HepG2 (cell line): Measurements from ENCODE around the gene KDM6B. TPM values are rescaled to one million over a fixed set of nuclear protein-coding genes. Genes with fewer than 3 reads are reported as not detected.
A peak's percentile ranks its signal among the peaks of the same experiment; 100 is the strongest.

ENCODE experiments used
- ATAC-seq: fragments of 200-7000 bp; cut with Tn5 transposase; 3 replicates; pipeline ENCODE4 v1.9.1; 2020; ENCODE audit warnings: mild to moderate bottlenecking, moderate library complexity
- BruUV-seq: library from RNA; stranded (reverse); fragments of 400-500 nt; replicated peaks from 2 replicates; lab custom pipeline; 2021; lab: Mats Ljungman, UMichigan
- CTCF ChIA-PET: fragments of 300-600 bp; formaldehyde crosslinking; extraction: SDS; loops from one replicate; lab custom pipeline; 2021; ENCODE audit warnings: low total read pairs, inconsistent platforms, low intra/inter-chr PET ratio; lab: Yijun Ruan, JAX
- POLR2A ChIA-PET: fragments of 350-600 bp; sonication (Branson Sonifier 250); formaldehyde crosslinking; loops from one replicate; lab custom pipeline; 2020; ENCODE audit warnings: antibody characterized with exemption, inconsistent platforms; lab: Yijun Ruan, JAX
- DNase-seq: peaks from one replicate; pipeline ENCODE4 v3.0.0-alpha.2; 2015; ENCODE audit warnings: low spot score
- FAIRE-seq: peaks from 3 replicates; lab custom pipeline; 2011; peaks lifted over from hg19 to GRCh38; lab: Jason Lieb, UNC
- H2AFZ ChIP-seq: one replicate; pipeline ENCODE4 v1.6.1; 2011; ENCODE audit warnings: low read length, inconsistent platforms
- H3K27ac ChIP-seq: fragments of 300-600 bp; 3 replicates; pipeline ENCODE4 v1.8.0; 2011; ENCODE audit warnings: mixed run types, mild to moderate bottlenecking, mixed read lengths, low read length, inconsistent platforms; ENCODE audit not compliant: insufficient read depth; ENCODE audit errors: extremely low read length
- H3K27me3 ChIP-seq, 2 experiments: fragments of 200-600 bp in 1 of 2; 2 replicates in 1 of 2; 3 replicates in 1 of 2; pipeline versions ENCODE4 v1.6.0 to v1.8.0; 2011; ENCODE audit warnings: low read length in 2 of 2, mild to moderate bottlenecking in 2 of 2, moderate library complexity in 2 of 2, inconsistent platforms in 1 of 2; ENCODE audit not compliant: insufficient read depth in 2 of 2, control insufficient read depth in 1 of 2
- H3K36me3 ChIP-seq, 2 experiments: fragments of 200-600 bp in 1 of 2; replicated peaks in 1 of 2; 2 replicates in 1 of 2; 3 replicates in 1 of 2; pipeline versions ENCODE4 v1.5.1 to v1.8.0; 2011; ENCODE audit warnings: low read length in 2 of 2, inconsistent platforms in 1 of 2; ENCODE audit not compliant: insufficient read depth in 2 of 2, control insufficient read depth in 1 of 2
- H3K4me1 ChIP-seq: 2 replicates; pipeline ENCODE4 v1.5.1; 2012; ENCODE audit warnings: low read length, inconsistent platforms; ENCODE audit not compliant: insufficient read depth
- H3K4me2 ChIP-seq: 2 replicates; pipeline ENCODE4 v1.6.0; 2011; ENCODE audit warnings: low read depth, low read length, inconsistent platforms
- H3K4me3 ChIP-seq, 3 experiments: fragments of 200-600 bp in 1 of 3; sonication (generic), shearing (Covaris generic) in 1 of 3; replicated peaks in 1 of 3; 2 replicates each; pipeline ENCODE4 v1.5.1; 2011 to 2016; ENCODE audit warnings: low read length in 3 of 3, inconsistent platforms in 2 of 3, low read depth in 2 of 3, mild to moderate bottlenecking in 2 of 3, control low read depth in 1 of 3, mixed read lengths in 1 of 3; ENCODE audit not compliant: insufficient read depth in 1 of 3
- H3K79me2 ChIP-seq: one replicate; pipeline ENCODE4 v1.6.1; 2011; ENCODE audit warnings: low read length, inconsistent platforms; ENCODE audit not compliant: insufficient read depth
- H3K9ac ChIP-seq: 2 replicates; pipeline ENCODE4 v1.6.0; 2011; ENCODE audit warnings: mild to moderate bottlenecking, low read depth, low read length, inconsistent platforms; ENCODE audit not compliant: insufficient read depth
- H3K9me3 ChIP-seq: 2 replicates; pipeline ENCODE4 v1.5.1; 2012; ENCODE audit warnings: mild to moderate bottlenecking, low read length
- H4K20me1 ChIP-seq: 2 replicates; pipeline ENCODE4 v1.6.0; 2011; ENCODE audit warnings: inconsistent platforms, mild to moderate bottlenecking, low read length, moderate library complexity; ENCODE audit not compliant: insufficient read depth
- AGO2 ChIP-seq: fragments of 200-400 bp; formaldehyde crosslinking; optimal IDR thresholded peaks from 2 replicates; pipeline ENCODE3; 2017; ENCODE audit warnings: mild to moderate bottlenecking, low read depth, low read length, moderate library complexity
- ATF3 ChIP-seq: sonication (generic); formaldehyde crosslinking; IDR thresholded peaks from 2 replicates; pipeline ENCODE4 v1.4.0; 2020; ENCODE audit warnings: missing genetic modification reagents
- CBX5 ChIP-seq: sonication (generic); formaldehyde crosslinking; IDR thresholded peaks from 2 replicates; pipeline ENCODE4 v1.4.0; 2020; ENCODE audit warnings: missing genetic modification reagents, borderline replicate concordance
- CTCF ChIP-seq: sonication (generic); formaldehyde crosslinking; IDR thresholded peaks from 2 replicates; pipeline ENCODE4 v1.5.0; 2020; ENCODE audit warnings: mild to moderate bottlenecking, missing genetic modification reagents, moderate library complexity
- EED ChIP-seq: sonication (generic); formaldehyde crosslinking; IDR thresholded peaks from 2 replicates; pipeline ENCODE4 v1.5.0; 2020; ENCODE audit warnings: mild to moderate bottlenecking, missing genetic modification reagents
- ETV5 ChIP-seq: IDR thresholded peaks from 2 replicates; pipeline ENCODE4 v1.6.1; 2018; ENCODE audit warnings: missing biosample characterization, missing genetic modification reagents, inconsistent platforms, borderline replicate concordance
- FOXA1 ChIP-seq, 2 experiments: fragments of 450-650 bp in 1 of 2; sonication (generic) in 1 of 2; formaldehyde crosslinking in 1 of 2; IDR thresholded peaks; 2 replicates each; pipeline versions ENCODE4 v1.4.0 to v1.6.1; 2016 to 2020; ENCODE audit warnings: missing genetic modification reagents in 1 of 2
- GATA4 ChIP-seq: sonication (generic); IDR thresholded peaks from 2 replicates; pipeline ENCODE4 v1.6.1; 2016; ENCODE audit warnings: antibody characterized with exemption, low read depth, borderline replicate concordance
- HOXA3 ChIP-seq: sonication (generic); formaldehyde crosslinking; IDR thresholded peaks from 2 replicates; pipeline ENCODE4 v1.5.0; 2020; ENCODE audit warnings: missing genetic modification reagents
- NKX3-1 ChIP-seq: sonication (generic); formaldehyde crosslinking; IDR thresholded peaks from 2 replicates; pipeline ENCODE4 v1.5.0; 2020; ENCODE audit warnings: missing genetic modification reagents
- SAP130 ChIP-seq: IDR thresholded peaks from 2 replicates; pipeline ENCODE4 v1.6.1; 2016; ENCODE audit warnings: low read depth
- SOX5 ChIP-seq: IDR thresholded peaks from 2 replicates; pipeline ENCODE4 v1.6.1; 2016; ENCODE audit warnings: borderline replicate concordance
- TARDBP ChIP-seq: sonication (generic); formaldehyde crosslinking; IDR thresholded peaks from 2 replicates; pipeline ENCODE4 v1.8.0; 2022; ENCODE audit warnings: mild to moderate bottlenecking, missing genetic modification reagents
- XRCC5 ChIP-seq: fragments of 200-400 bp; formaldehyde crosslinking; optimal IDR thresholded peaks from 2 replicates; pipeline ENCODE3; 2017; ENCODE audit warnings: mild to moderate bottlenecking, low read length
- ZBTB38 ChIP-seq: sonication (generic); formaldehyde crosslinking; IDR thresholded peaks from 2 replicates; pipeline ENCODE4 v1.5.1; 2020; ENCODE audit warnings: mild to moderate bottlenecking, missing genetic modification reagents
- ZFP91 ChIP-seq: sonication (generic); formaldehyde crosslinking; IDR thresholded peaks from 2 replicates; pipeline ENCODE4 v1.9.0; 2022; ENCODE audit warnings: missing genetic modification reagents, mild to moderate bottlenecking, borderline replicate concordance
- ZMYM4 ChIP-seq: sonication (generic); formaldehyde crosslinking; IDR thresholded peaks from 2 replicates; pipeline ENCODE4 v1.8.1; 2023; ENCODE audit warnings: mild to moderate bottlenecking, missing genetic modification reagents
- ZNF350 ChIP-seq: sonication (generic); formaldehyde crosslinking; IDR thresholded peaks from 2 replicates; pipeline ENCODE4 v1.4.0; 2020; ENCODE audit warnings: mild to moderate bottlenecking, low read depth, missing genetic modification reagents, borderline replicate concordance
- ZNF547 ChIP-seq: sonication (generic); formaldehyde crosslinking; IDR thresholded peaks from 2 replicates; pipeline ENCODE4 v1.5.1; 2020; ENCODE audit warnings: mild to moderate bottlenecking, missing genetic modification reagents
- ZSCAN21 ChIP-seq: sonication (generic); formaldehyde crosslinking; IDR thresholded peaks from 2 replicates; pipeline ENCODE4 v1.8.0; 2022; ENCODE audit warnings: mild to moderate bottlenecking, missing genetic modification reagents, moderate library complexity, borderline replicate concordance
- WGBS: methylation state at CpG from one replicate; pipeline ENCODE4 v1.1.6; 2017; ENCODE audit warnings: low lambda C conversion rate; 5-methylcytosine and 5-hydroxymethylcytosine counted together
- in situ Hi-C: cut with HindIII; loops from 2 replicates; pipeline ENCODE4 v1.10.0; 2017; ENCODE audit warnings: low pct_unique_long_range_greater_than_20kb; ENCODE audit not compliant: extremely low pct_ligation_motif_present
- intact Hi-C: fragments of 100-400 bp; cut with micrococcal nuclease; formaldehyde crosslinking; loops from one replicate; pipeline ENCODE4 v1.10.0; 2022; ENCODE audit not compliant: unreplicated experiment
- polyA plus RNA-seq, 8 experiments: library from polyadenylated mRNA; depleted of rRNA in 3 of 8; stranded (reverse) in 7 of 8; unstranded in 1 of 8; fragments of >200 nt; fragmentation: Illumina TruSeq in 4 of 8; extraction: Trizol in 4 of 8; gene quantifications; 2 replicates each; pipeline versions ENCODE4 v1.2.1 to v1.2.3, GENCODE V29; 2011 to 2016; ENCODE audit warnings: low read depth in 4 of 8, missing spikeins in 1 of 8, mixed read lengths in 1 of 8; ENCODE audit not compliant: insufficient read depth in 1 of 8
- total RNA-seq, 5 experiments: library from RNA; depleted of rRNA; stranded (reverse); fragments of >200 nt; fragmentation: Illumina TruSeq; extraction: Trizol; gene quantifications; 2 replicates each; pipeline ENCODE4 v1.2.3, GENCODE V29; 2016; ENCODE audit warnings: low read depth in 1 of 5

The KDM6B gene
- total and polyA plus RNA-seq, 2 of the 13 experiments (the other 11 are each of a cell fraction or from before 2014, with no cell fraction given): 1.3 to 2.1 TPM

- Histone ChIP-seq H3K27ac (no peak overlapping the region), H3K4me3 (no peak overlapping the region), H2AFZ (no peak overlapping the region), H3K27me3 (no peaks in the 10 kb centered on the region), H4K20me1 (peaks cover 7% of the 10 kb centered on the region), H3K9me3 (no peaks in the 10 kb centered on the region), H3K36me3 (peaks cover 31 to 46% of the 10 kb centered on the region in 2 experiments), H3K9ac (no peak overlapping the region), H3K4me1 (peaks cover 13% of the 10 kb centered on the region), H3K79me2 (no peaks in the 10 kb centered on the region), H3K4me2 (no peak overlapping the region)
- intact Hi-C loops (loop anchor here (1.0 kb wide), 1 partner anchor 29 kb away; no protein-coding TSS in a partner anchor), in situ Hi-C loops (no loop called here)
- ChIA-PET POLR2A (interaction anchor here (1.3 kb wide), 1 partner anchor 9 kb away, joined by 3 read pairs; no protein-coding TSS in a partner anchor), CTCF (interaction anchor here (0.9 to 2.7 kb wide), 5 partner anchors 17 to 46 kb away, joined by 4 to 28 read pairs (median 5); no protein-coding TSS in a partner anchor)
- DNase-seq (peak; percentile 64), ATAC-seq (peak; percentile 66), FAIRE-seq (peak; percentile 67)
- 93% methylated on average over 24 of the region's 60 CpGs for WGBS
- BruUV-seq: no TSS peak
- TF ChIP-seq ZBTB38 (CRISPR knock-in tag) (peak; percentile 99), GATA4 (no peak), NKX3-1 (CRISPR knock-in tag) (no peak), SAP130 (CRISPR knock-in tag) (peak; percentile 67), FOXA1 (IDR thresholded peaks at IDR 0.05) (no peak), FOXA1 (CRISPR knock-in tag; IDR thresholded peaks at IDR 0.05) (peak; percentile 87), CBX5 (CRISPR knock-in tag) (peak; percentile 16; the same call in 1 of the 2 replicates), SOX5 (CRISPR knock-in tag) (0 out of 2 replicates have a peak, but pooled peaks have one; percentile 28), CTCF (CRISPR knock-in tag) (peak; percentile 97), ZSCAN21 (no peak), ZMYM4 (CRISPR knock-in tag) (peak; percentile 90), ATF3 (CRISPR knock-in tag) (0 out of 2 replicates have a peak, but pooled peaks have one; percentile 18), ETV5 (peak; percentile 48; the same call in 1 of the 2 replicates), ZFP91 (CRISPR knock-in tag) (peak; percentile 79; the same call in 1 of the 2 replicates), HOXA3 (CRISPR knock-in tag) (peak; percentile 95), TARDBP (CRISPR knock-in tag) (0 out of 2 replicates have a peak, but pooled peaks have one; percentile 52), EED (0 out of 2 replicates have a peak, but pooled peaks have one; percentile 24), ZNF547 (CRISPR knock-in tag) (no peak), AGO2 (peak; percentile 93), XRCC5 (peak; percentile 76), ZNF350 (peak; percentile 31; the same call in 1 of the 2 replicates)
Observed at GRCh38 chr17:7851438-7852261, 17.6 kb downstream of the KDM6B start.
